H9 (cell line): Measurements from ENCODE around the gene PRR29. TPM values are rescaled to one million over a fixed set of nuclear protein-coding genes. Genes with fewer than 3 reads are reported as not detected.

Source experiments
- DNase-seq: peaks from one replicate; pipeline ENCODE4 v3.0.0-alpha.2; 2017
- H2AFZ ChIP-seq: one replicate; pipeline ENCODE4 v1.6.1; 2013; ENCODE audit warnings: mild to moderate bottlenecking, low read length, control low read depth, moderate library complexity
- H2AK5ac ChIP-seq: 2 replicates; pipeline ENCODE4 v1.6.1; 2013; ENCODE audit warnings: low read length, control low read depth, mixed read lengths; ENCODE audit not compliant: insufficient read length
- H2BK120ac ChIP-seq: one replicate; pipeline ENCODE4 v1.6.1; 2013; ENCODE audit warnings: low read depth, mild to moderate bottlenecking, low read length, control low read depth, inconsistent platforms; ENCODE audit not compliant: poor library complexity, severe bottlenecking
- H2BK12ac ChIP-seq: 2 replicates; pipeline ENCODE4 v1.6.1; 2013; ENCODE audit warnings: low read length, control low read depth, mixed read lengths, low read depth; ENCODE audit not compliant: insufficient read length
- H2BK15ac ChIP-seq: 2 replicates; pipeline ENCODE4 v1.6.1; 2013; ENCODE audit warnings: low read depth, low read length, control low read depth
- H2BK20ac ChIP-seq: one replicate; pipeline ENCODE4 v1.6.1; 2013; ENCODE audit warnings: low read depth, mild to moderate bottlenecking, low read length, control low read depth, inconsistent platforms; ENCODE audit not compliant: poor library complexity, severe bottlenecking
- H2BK5ac ChIP-seq: 2 replicates; pipeline ENCODE4 v1.6.1; 2013; ENCODE audit warnings: low read length, control low read depth, mixed read lengths; ENCODE audit not compliant: insufficient read length
- H3K14ac ChIP-seq: 2 replicates; pipeline ENCODE4 v1.6.1; 2013; ENCODE audit warnings: low read length, control low read depth; ENCODE audit not compliant: insufficient read depth
- H3K18ac ChIP-seq: 2 replicates; pipeline ENCODE4 v1.6.1; 2013; ENCODE audit warnings: low read depth, mild to moderate bottlenecking, mixed read lengths, low read length, control low read depth; ENCODE audit not compliant: insufficient read length
- H3K23ac ChIP-seq: 2 replicates; pipeline ENCODE4 v1.6.1; 2013; ENCODE audit warnings: low read length, control low read depth, mixed read lengths, low read depth; ENCODE audit not compliant: insufficient read length
- H3K23me2 ChIP-seq: 2 replicates; pipeline ENCODE4 v1.6.1; 2013; ENCODE audit warnings: low read depth, mild to moderate bottlenecking, mixed read lengths, low read length, control low read depth; ENCODE audit not compliant: insufficient read length, poor library complexity, severe bottlenecking
- H3K27ac ChIP-seq: 2 replicates; pipeline ENCODE4 v1.5.1; 2013; ENCODE audit warnings: low read length, control low read depth, mixed read lengths, low read depth; ENCODE audit not compliant: insufficient read length
- H3K27me3 ChIP-seq: 2 replicates; pipeline ENCODE4 v1.6.1; 2013; ENCODE audit warnings: low read length, control low read depth, inconsistent platforms; ENCODE audit not compliant: insufficient read depth
- H3K4ac ChIP-seq: 2 replicates; pipeline ENCODE4 v1.6.1; 2013; ENCODE audit warnings: low read depth, mild to moderate bottlenecking, control low read depth, inconsistent platforms, low read length, moderate library complexity
- H3K4me1 ChIP-seq: 2 replicates; pipeline ENCODE4 v1.6.1; 2013; ENCODE audit warnings: low read length, control low read depth, inconsistent platforms; ENCODE audit not compliant: insufficient read depth
- H3K4me2 ChIP-seq: 2 replicates; pipeline ENCODE4 v1.6.1; 2013; ENCODE audit warnings: low read length, control low read depth, mixed read lengths; ENCODE audit not compliant: insufficient read length, insufficient read depth
- H3K56ac ChIP-seq: 2 replicates; pipeline ENCODE4 v1.6.1; 2013; ENCODE audit warnings: low read depth, mild to moderate bottlenecking, mixed read lengths, low read length, control low read depth; ENCODE audit not compliant: insufficient read length
- H3K79me1 ChIP-seq: 2 replicates; pipeline ENCODE4 v1.6.1; 2013; ENCODE audit warnings: low read depth, mild to moderate bottlenecking, moderate library complexity, low read length, control low read depth, inconsistent platforms; ENCODE audit not compliant: insufficient read depth, poor library complexity, severe bottlenecking
- H3K79me2 ChIP-seq: 2 replicates; pipeline ENCODE4 v1.6.1; 2013; ENCODE audit warnings: low read length, control low read depth, inconsistent platforms; ENCODE audit not compliant: insufficient read depth
- H3K9ac ChIP-seq: 2 replicates; pipeline ENCODE4 v1.6.1; 2013; ENCODE audit warnings: low read length, control low read depth, mixed read lengths; ENCODE audit not compliant: insufficient read length; ENCODE audit errors: extremely low read depth
- H3K9me3 ChIP-seq: one replicate; pipeline ENCODE4 v1.6.1; 2013; ENCODE audit warnings: low read depth, low read length, inconsistent platforms; ENCODE audit not compliant: control insufficient read depth
- H3T11ph ChIP-seq: one replicate; pipeline ENCODE4 v1.6.1; 2013; ENCODE audit warnings: mild to moderate bottlenecking, low read length, control low read depth, inconsistent platforms
- H4K20me1 ChIP-seq: one replicate; pipeline ENCODE4 v1.6.1; 2013; ENCODE audit not compliant: control insufficient read depth, insufficient read length, insufficient read depth
- H4K5ac ChIP-seq: 2 replicates; pipeline ENCODE4 v1.6.1; 2013; ENCODE audit warnings: low read depth, mild to moderate bottlenecking, mixed read lengths, low read length, control low read depth; ENCODE audit not compliant: insufficient read length
- H4K8ac ChIP-seq: replicated peaks from 2 replicates; pipeline ENCODE4 v1.6.1; 2013; ENCODE audit warnings: low read length, control low read depth, mixed read lengths, low read depth; ENCODE audit not compliant: insufficient read length
- H4K91ac ChIP-seq: 2 replicates; pipeline ENCODE4 v1.6.1; 2013; ENCODE audit warnings: low read depth, mild to moderate bottlenecking, moderate library complexity, mixed read lengths, low read length, control low read depth; ENCODE audit not compliant: insufficient read length
- H3K27ac Mint-ChIP-seq, 3 experiments: 2 replicates in 2 of 3; 3 replicates in 1 of 3; pipeline ENCODE4 v1.8.0; 2020 to 2021; ENCODE audit warnings: mixed read lengths in 3 of 3, mild to moderate bottlenecking in 1 of 3, moderate library complexity in 1 of 3
- H3K27me3 Mint-ChIP-seq: 2 replicates; pipeline ENCODE4 v1.8.0; 2021; ENCODE audit warnings: low read depth, mild to moderate bottlenecking, moderate library complexity, mixed read lengths
- H3K36me3 Mint-ChIP-seq, 3 experiments: 2 replicates in 2 of 3; 3 replicates in 1 of 3; pipeline ENCODE4 v1.8.0; 2020 to 2021; ENCODE audit warnings: low read depth in 3 of 3, mixed read lengths in 3 of 3; ENCODE audit not compliant: insufficient read depth in 1 of 3
- H3K4me1 Mint-ChIP-seq, 2 experiments: 2 replicates each; pipeline ENCODE4 v1.8.0; 2020; ENCODE audit warnings: mixed read lengths in 2 of 2
- H3K4me3 Mint-ChIP-seq, 2 experiments: 2 replicates in 1 of 2; 3 replicates in 1 of 2; pipeline ENCODE4 v1.8.0; 2020 to 2021; ENCODE audit warnings: mild to moderate bottlenecking in 2 of 2, mixed read lengths in 2 of 2, moderate library complexity in 1 of 2
- H3K9me3 Mint-ChIP-seq, 2 experiments: 2 replicates in 1 of 2; 3 replicates in 1 of 2; pipeline ENCODE4 v1.8.0; 2020; ENCODE audit warnings: mild to moderate bottlenecking in 2 of 2, mixed read lengths in 2 of 2, moderate library complexity in 1 of 2
- CTCF ChIP-seq: fragments of 200-600 bp; sonication (generic); conservative IDR thresholded peaks from 3 replicates; pipeline ENCODE4 v1.8.0; 2021; ENCODE audit warnings: antibody characterized with exemption, mild to moderate bottlenecking
- WGBS: extraction: QIAGEN DNeasy Blood & Tissue Kit; methylation state at CpG from one replicate; pipeline ENCODE4 v1.1.7; 2013; ENCODE audit warnings: missing lambda C conversion rate, low lambda C conversion rate, mixed read lengths; ENCODE audit not compliant: insufficient read length; ENCODE audit errors: extremely low coverage; 5-methylcytosine and 5-hydroxymethylcytosine counted together
- total RNA-seq: library from RNA; stranded (reverse); gene quantifications from 2 replicates; pipeline ENCODE4 v1.2.1, GENCODE V29; 2021

Gene PRR29
- total RNA-seq, 1 experiment from 2014 or later = 0.87 TPM

GRCh38 chr17:64036198-64036922, 38.2 kb downstream of the PRR29 start:
- H3K4me1 Mint-ChIP-seq = peaks cover 4 to 8% of the 10 kb centered on the region in 2 experiments; a peak in 3 of 4 replicates

More at GRCh38 chr17:64036198-64036922, 38.2 kb downstream of the PRR29 start:
- H2AK5ac ChIP-seq = no peak overlapping the region
- H3K23ac ChIP-seq = no peak overlapping the region
- H4K5ac ChIP-seq = no peak overlapping the region
- no peaks in the 10 kb centered on the region for H3K27me3 Mint-ChIP-seq
- H3K18ac ChIP-seq = no peak overlapping the region
- TF ChIP-seq CTCF = peak; percentile 70
- no CpG with 5 or more reads among the region's 14 CpGs for WGBS
- H3K14ac ChIP-seq = no peak overlapping the region
- no peak overlapping the region for H2BK120ac ChIP-seq
- H3K4ac ChIP-seq = no peak overlapping the region
- no peak overlapping the region for H3K4me3 Mint-ChIP-seq
- no peaks in the 10 kb centered on the region for H3K4me1 ChIP-seq
- H3K36me3 Mint-ChIP-seq = no peaks in the 10 kb centered on the region
- H2AFZ ChIP-seq = no peak overlapping the region
- H2BK12ac ChIP-seq = no peak overlapping the region
- H3K27me3 ChIP-seq = no peaks in the 10 kb centered on the region
- H3K27ac ChIP-seq = no peak overlapping the region
- DNase-seq = peak; percentile 92
- no peak overlapping the region for H2BK20ac ChIP-seq
- H3K79me2 ChIP-seq = no peaks in the 10 kb centered on the region
- H4K8ac ChIP-seq = no peak overlapping the region
- H3K79me1 ChIP-seq = no peaks in the 10 kb centered on the region
- H3K56ac ChIP-seq = no peak overlapping the region
- no peak overlapping the region for H3T11ph ChIP-seq
- H3K27ac Mint-ChIP-seq = peak overlapping the region in 2 of 3 experiments; percentile 63 to 82; a peak in 4 of 7 replicates
- H2BK15ac ChIP-seq = no peak overlapping the region
- no peak overlapping the region for H2BK5ac ChIP-seq
- H3K9ac ChIP-seq = no peak overlapping the region
- no peak overlapping the region for H3K4me2 ChIP-seq
- H3K23me2 ChIP-seq = no peaks in the 10 kb centered on the region
- no peak overlapping the region for H4K91ac ChIP-seq
- H3K9me3 Mint-ChIP-seq = no peaks in the 10 kb centered on the region
- H3K9me3 ChIP-seq = no peaks in the 10 kb centered on the region
- H4K20me1 ChIP-seq = no peaks in the 10 kb centered on the region
